Heart right ventricle (tissue), 16 donors: ENCODE data around the gene CUEDC2. TPM values are rescaled to one million over a fixed set of nuclear protein-coding genes. Genes with fewer than 3 reads are reported as not detected.

Experiments used
- ATAC-seq, 8 donors: fragments of 200-7000 bp; cut with Tn5 transposase; one replicate each; pipeline ENCODE4 v1.9.1; 2020; ENCODE audit warnings: mild to moderate bottlenecking in 8 of 8, moderate library complexity in 8 of 8, moderate number of reproducible peaks in 1 of 8
- DNase-seq, 2 donors: peaks; one replicate each; pipeline ENCODE4 v3.0.0-alpha.2; 2020
- H3K27ac ChIP-seq, 10 donors: fragments of 200-600 bp; sonication (generic) in 2 of 10; one replicate each; pipeline versions ENCODE4 v1.5.0 to v1.8.0; 2020 to 2022; ENCODE audit warnings: mild to moderate bottlenecking in 3 of 10
- H3K27me3 ChIP-seq, 7 donors: fragments of 200-600 bp; one replicate each; pipeline ENCODE4 v1.8.0; 2021 to 2022; ENCODE audit warnings: mild to moderate bottlenecking in 2 of 7
- H3K36me3 ChIP-seq, 9 donors: fragments of 200-600 bp; sonication (generic) in 1 of 9; one replicate each; pipeline versions ENCODE4 v1.5.0 to v1.8.0; 2020 to 2022; ENCODE audit warnings: mild to moderate bottlenecking in 2 of 9
- H3K4me1 ChIP-seq, 9 donors: fragments of 200-600 bp; sonication (generic) in 1 of 9; one replicate each; pipeline versions ENCODE4 v1.5.0 to v1.8.0; 2020 to 2022; ENCODE audit warnings: mild to moderate bottlenecking in 4 of 9
- H3K4me3 ChIP-seq, 10 donors: fragments of 200-600 bp; sonication (generic) in 2 of 10; one replicate each; pipeline versions ENCODE4 v1.5.0 to v1.8.0; 2020 to 2022; ENCODE audit warnings: mild to moderate bottlenecking in 7 of 10, moderate library complexity in 2 of 10
- H3K9me3 ChIP-seq, 11 donors: fragments of 200-600 bp in 10 of 11; sonication (generic) in 2 of 11; one replicate each; pipeline versions ENCODE4 v1.5.0 to v1.8.0; 2013 to 2022; ENCODE audit warnings: mild to moderate bottlenecking in 2 of 11, control low read depth in 1 of 11, moderate library complexity in 1 of 11
- CTCF ChIP-seq, 9 donors: fragments of 200-600 bp; sonication (generic) in 2 of 9; IDR thresholded peaks; one replicate each; pipeline versions ENCODE4 v1.5.0 to v1.8.0; 2021 to 2022; ENCODE audit warnings: antibody characterized with exemption in 9 of 9, mild to moderate bottlenecking in 5 of 9, moderate library complexity in 1 of 9
- WGBS, 2 donors: extraction: QIAGEN DNeasy Blood & Tissue Kit; methylation state at CpG; one replicate each; pipeline ENCODE4 v1.1.7; 2013; ENCODE audit warnings: inconsistent platforms in 1 of 2; 5-methylcytosine and 5-hydroxymethylcytosine counted together
- intact Hi-C, 10 donors: fragments of 100-400 bp; cut with DNase I; formaldehyde crosslinking; loops; one replicate each; pipeline versions ENCODE4 v1.11.1 to v1.14.2; 2022
- polyA plus RNA-seq, 2 donors: library from polyadenylated mRNA; stranded (reverse); fragments of 200-250 nt; gene quantifications; one replicate each; pipeline ENCODE4 v1.2.3, GENCODE V29; 2013
- total RNA-seq, 10 donors: library from RNA; stranded (reverse); fragmentation: NEBNext Ultra II Directional in 3 of 10; extraction: Animal tissue kit (Norgen Biotek cat#: 25700) in 3 of 10; gene quantifications; one replicate each; pipeline versions ENCODE4 v1.2.1 to v1.2.4, GENCODE V29; 2021 to 2023
- donor health status: Arrhythmogenic right ventricular cardiomyopathy.
- donor health status: ischemic (EF 13 %, LVEDD 7.1; RV severe dilation, severe dysfunction).
- donor health status: healthy with polysubstance abuse.
- donor health status: DM: no; HTN: yes; CAD: no.
- donor health status: DM: no; HTN: no; CAD: no.
- donor health status: ischemic (EF 25% LVEDD 6.9; RV normal size, moderate dysfunction).
- donor health status: ischemic (EF 25% LVEDD 5.7; RV mildly dilated, moderate dysfunction).
- donor health status: healthy.
- donor health status: DM: yes; HTN: yes; CAD: no.
- donor health status: Ischemic cardiomyopathy.
- donor health status: ischemic (EF 35%, LVEDD 5.7; RV mildly dilated, moderate dysfunction).
- donor health status: nonischemic (EF 11% LVEDD 7.7; RV severe dilation, severe dysfunction).
- donor health status: DM: yes; HTN: yes; CAD: no.
- donor health status: PGD.
- donor health status: ischemic (EF 29% LVEDD 5.4; RV normal size, mild dysfunction).
- donor health status: nonischemic (EF 23%, LVEDD 6.1; RV moderate dilation, normal function).

CUEDC2 gene
- total and polyA plus RNA-seq, 12 donors = 60.0 to 84.3 (median 79.1) TPM

GRCh38 chr10:102396317-102396650 is 36.1 kb downstream of the CUEDC2 start:
- no peak for TF ChIP-seq CTCF (IDR thresholded peaks at IDR 0.05)
- ATAC-seq (no peak), DNase-seq (no peak)
- intact Hi-C loops = loop anchor here in 7 of 10 donors (5.0 to 10.0 kb wide), 6 partner anchors 59 to 229 kb away; partner anchors contain the start of genes ELOVL3 (in 4 of the 7) and C10orf95 (in 1 of the 7)
- Histone ChIP-seq H3K9me3 (no peaks in the 10 kb centered on the region), H3K27me3 (no peaks in the 10 kb centered on the region), H3K4me3 (peak overlapping the region; percentile 48 to 90 (median 69)), H3K4me1 (peaks cover 7 to 57% (median 36%) of the 10 kb centered on the region in 9 donors), H3K36me3 (peaks cover 0 to 47% (median 3%) of the 10 kb centered on the region in 9 donors), H3K27ac (peak overlapping the region in 8 of 10 donors; percentile 94 to 98 (median 96))
- WGBS, 2 donors = 56 to 69% methylated on average over 4 of the region's 4 CpGs

DNA sequence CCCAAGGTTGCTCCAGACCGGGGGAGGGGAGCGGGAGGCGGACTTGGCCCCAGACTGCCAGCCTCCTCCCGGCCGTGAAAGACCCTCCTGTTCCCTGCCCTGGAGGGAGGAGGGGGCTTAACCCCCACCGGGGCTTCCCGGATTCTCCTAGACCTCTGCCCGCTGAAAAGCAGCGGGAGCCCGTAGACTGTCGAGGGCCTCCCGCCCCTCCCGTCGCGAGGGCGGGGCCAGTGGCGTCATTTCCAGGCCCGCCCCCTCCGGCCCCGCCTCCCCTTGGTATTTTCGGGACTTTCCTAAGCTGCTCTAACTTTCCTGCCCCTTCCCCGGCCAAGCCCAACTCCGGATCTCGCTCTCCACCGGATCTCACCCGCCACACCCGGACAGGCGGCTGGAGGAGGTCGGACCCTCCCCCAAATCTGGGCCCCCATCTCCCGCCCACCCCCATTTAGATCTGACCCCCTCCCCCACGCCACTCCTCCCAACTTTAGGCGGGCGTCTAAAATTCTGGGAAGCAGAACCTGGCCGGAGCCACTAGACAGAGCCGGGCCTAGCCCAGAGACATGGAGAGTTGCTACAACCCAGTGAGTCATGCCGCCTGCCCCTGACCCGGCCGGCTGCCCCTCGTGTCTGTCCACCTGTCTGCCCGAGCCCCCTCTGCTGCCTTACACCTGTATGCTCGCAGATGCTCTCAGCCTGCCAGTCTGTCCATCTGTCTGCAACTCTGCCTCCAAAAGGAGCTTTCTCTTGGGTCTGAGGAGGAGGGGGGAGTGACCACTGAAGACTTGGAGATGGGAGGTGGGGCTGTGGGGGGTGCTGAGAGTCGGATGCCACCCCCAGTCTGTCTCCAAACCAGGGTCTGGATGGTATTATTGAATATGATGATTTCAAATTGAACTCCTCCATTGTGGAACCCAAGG is 36.7 kb downstream of the CUEDC2 start, which contains the start of gene NFKB2:
Gene NFKB2, plus strand, starts transcription at position 306 of the 917 bp plus-strand sequence. Its CDS starts 255 bp downstream, at position 561.
- H3K4me1 ChIP-seq = peaks cover 7 to 57% (median 36%) of the 10 kb centered on the region in 9 donors
- TF ChIP-seq CTCF (IDR thresholded peaks at IDR 0.05) = no peak
- WGBS, 2 donors = 1 to 2% methylated on average over 41 to 42 of the region's 42 CpGs
- no peaks in the 10 kb centered on the region for H3K9me3 ChIP-seq
- peaks cover 0 to 41% (median 0%) of the 10 kb centered on the region in 9 donors for H3K36me3 ChIP-seq
- ATAC-seq = peak; percentile 65 to 87 (median 78)
- intact Hi-C loops = loop anchor here in 8 of 10 donors (2.0 to 10.0 kb wide), 10 partner anchors 27 to 228 kb away; partner anchors contain the start of genes ELOVL3 (in 4 of the 8) and C10orf95 (in 1 of the 8)
- H3K4me3 ChIP-seq = peak within 1 kb of the TSS; percentile 48 to 90 (median 69)
- DNase-seq = peak; percentile 87 to 90
- peak within 1 kb of the TSS; percentile 91 to 98 (median 96) for H3K27ac ChIP-seq
- H3K27me3 ChIP-seq = no peaks in the 10 kb centered on the region

GRCh38 chr10:102394801-102395399 is 37.5 kb downstream of the CUEDC2 start:
- TF ChIP-seq CTCF (IDR thresholded peaks at IDR 0.05) = no peak
- no peak for DNase-seq
- Histone ChIP-seq H3K36me3 (peaks cover 0 to 34% (median 0%) of the 10 kb centered on the region in 9 donors), H3K4me1 (peaks cover 7 to 55% (median 31%) of the 10 kb centered on the region in 9 donors), H3K4me3 (peak overlapping the region; percentile 48 to 90 (median 69)), H3K9me3 (no peaks in the 10 kb centered on the region), H3K27ac (peak overlapping the region; percentile 91 to 98 (median 96)), H3K27me3 (no peaks in the 10 kb centered on the region)
- 1% methylated on average over 29 to 35 of the region's 35 CpGs for WGBS, 2 donors
- ATAC-seq = peak in 3 of 8 donors; percentile 0 to 2 (median 1)
- intact Hi-C loops = loop anchor here (2.0 to 10.0 kb wide), 11 partner anchors 28 to 228 kb away; partner anchors contain the start of genes ELOVL3 (in 4 of the 10) and C10orf95 (in 1 of the 10)
